Measurements from ENCODE around the gene DBET.
"Not testable (repeated sequence)": the region's sequence is repeated elsewhere in the genome, so short reads cannot be mapped to it uniquely, and the experiment has no call there.

DBET gene

DNA sequence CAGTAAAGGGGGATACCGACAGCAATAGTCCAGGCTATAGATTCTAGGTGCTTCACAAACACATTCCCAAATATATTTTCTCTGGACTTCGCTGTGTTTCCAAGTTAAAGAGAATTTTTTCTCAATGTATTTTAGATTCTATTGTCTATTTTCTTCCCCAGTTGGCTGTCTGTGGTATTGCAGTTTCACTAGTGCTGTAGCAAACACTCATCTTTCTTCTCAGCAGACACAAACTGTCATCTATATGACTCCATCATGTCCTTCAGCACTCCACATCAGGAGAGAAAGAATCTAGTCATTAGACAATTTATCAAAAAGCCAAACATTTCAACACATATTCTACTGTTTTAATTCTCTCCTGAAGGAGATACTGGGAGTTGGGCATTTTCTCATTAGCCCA lies at the start of gene DBET:
DBET (plus strand) TSS at position 161 of the 400 bp plus-strand sequence.
- not testable (repeated sequence) for DNase-seq

- DNase-seq: peak; percentile 64
Observed at GRCh38 chr4:190014771-190015537, 49.3 kb upstream of the DBET start.

DNA sequence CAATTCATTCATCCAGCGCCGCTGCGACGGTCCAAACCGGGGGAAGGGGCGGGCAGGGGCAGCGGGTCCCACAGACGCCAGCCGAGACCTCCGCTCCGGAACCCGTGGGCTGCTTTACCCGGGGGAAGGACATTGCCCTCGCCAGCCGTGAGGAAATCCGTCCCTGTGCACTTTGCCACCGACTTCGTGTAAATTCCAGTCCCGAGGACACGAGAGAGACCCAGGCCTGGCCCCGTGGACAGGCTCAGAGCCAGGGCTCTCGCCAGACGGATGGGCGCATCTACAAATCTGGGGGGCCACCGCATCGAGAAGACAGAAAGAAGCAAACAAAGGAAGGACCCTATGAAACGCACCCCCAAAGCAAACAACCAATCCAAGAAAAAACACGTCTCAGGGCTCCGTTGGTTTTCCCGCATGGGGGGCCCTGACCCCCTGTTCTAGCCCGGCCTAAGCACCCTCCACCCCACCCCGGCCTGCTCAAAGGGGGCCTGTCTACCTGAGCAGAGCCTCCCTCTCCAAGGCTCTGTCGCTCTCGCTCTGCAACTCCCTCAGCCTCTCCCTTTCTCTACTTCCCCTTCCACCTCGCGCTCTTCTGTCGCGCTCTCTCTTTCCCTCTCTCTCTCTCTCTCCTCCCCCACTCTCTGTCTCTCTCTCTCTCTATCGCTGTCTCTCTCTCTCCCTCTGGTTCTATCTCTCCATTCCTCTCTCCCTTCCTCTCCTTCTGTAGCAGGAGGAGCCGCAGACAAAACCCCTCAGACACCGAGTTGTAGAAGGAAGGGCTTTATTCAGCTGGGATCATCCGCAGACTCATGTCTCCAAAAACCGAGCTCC lies 48.5 kb upstream of the DBET start:
- no peak for DNase-seq

DNA sequence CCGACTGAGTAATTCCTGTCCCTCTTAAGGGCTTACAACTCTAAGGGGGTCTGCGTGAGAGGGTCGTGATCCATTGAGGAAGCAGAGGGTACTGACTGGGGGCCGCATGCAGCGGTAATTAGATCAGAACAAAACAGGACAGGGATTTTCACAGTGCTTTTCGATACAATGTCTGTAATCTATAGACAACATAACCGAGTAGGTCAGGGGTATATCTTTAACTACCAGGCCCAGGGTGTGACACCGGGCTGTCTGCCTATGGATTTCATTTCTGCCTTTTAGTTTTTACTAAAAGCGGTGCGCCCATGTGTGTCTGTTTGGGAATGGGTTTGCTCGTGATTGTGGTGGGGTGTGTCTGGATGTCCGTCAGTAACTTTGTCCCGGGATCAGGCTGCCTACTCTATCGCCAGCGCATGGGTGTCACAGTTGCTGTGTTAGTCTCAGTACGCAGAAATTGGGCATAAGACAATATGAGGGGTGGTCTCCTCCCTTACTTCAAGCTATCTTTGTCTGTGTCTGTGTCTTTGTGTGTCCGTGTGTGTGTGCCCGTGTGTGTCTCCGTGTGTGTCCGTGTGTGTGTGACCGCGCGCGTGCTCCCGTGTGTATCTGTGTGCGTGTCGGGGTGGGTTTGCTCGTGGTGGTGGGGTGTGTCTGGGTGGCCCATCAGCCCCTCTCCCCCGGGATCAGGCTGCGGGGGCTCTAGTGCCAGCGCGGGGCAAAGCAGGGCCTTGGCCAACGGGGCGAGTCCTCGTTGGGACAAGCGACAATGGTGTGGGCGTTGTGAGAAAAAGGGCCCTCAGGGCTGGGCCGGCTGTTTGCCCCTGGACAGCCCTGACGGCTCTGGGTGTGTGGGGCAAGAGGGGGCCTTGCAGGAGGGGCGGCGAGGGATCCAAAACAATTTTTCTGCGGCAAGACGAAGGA lies 47.7 kb upstream of the DBET start:
- peak; percentile 47 for DNase-seq

DNA sequence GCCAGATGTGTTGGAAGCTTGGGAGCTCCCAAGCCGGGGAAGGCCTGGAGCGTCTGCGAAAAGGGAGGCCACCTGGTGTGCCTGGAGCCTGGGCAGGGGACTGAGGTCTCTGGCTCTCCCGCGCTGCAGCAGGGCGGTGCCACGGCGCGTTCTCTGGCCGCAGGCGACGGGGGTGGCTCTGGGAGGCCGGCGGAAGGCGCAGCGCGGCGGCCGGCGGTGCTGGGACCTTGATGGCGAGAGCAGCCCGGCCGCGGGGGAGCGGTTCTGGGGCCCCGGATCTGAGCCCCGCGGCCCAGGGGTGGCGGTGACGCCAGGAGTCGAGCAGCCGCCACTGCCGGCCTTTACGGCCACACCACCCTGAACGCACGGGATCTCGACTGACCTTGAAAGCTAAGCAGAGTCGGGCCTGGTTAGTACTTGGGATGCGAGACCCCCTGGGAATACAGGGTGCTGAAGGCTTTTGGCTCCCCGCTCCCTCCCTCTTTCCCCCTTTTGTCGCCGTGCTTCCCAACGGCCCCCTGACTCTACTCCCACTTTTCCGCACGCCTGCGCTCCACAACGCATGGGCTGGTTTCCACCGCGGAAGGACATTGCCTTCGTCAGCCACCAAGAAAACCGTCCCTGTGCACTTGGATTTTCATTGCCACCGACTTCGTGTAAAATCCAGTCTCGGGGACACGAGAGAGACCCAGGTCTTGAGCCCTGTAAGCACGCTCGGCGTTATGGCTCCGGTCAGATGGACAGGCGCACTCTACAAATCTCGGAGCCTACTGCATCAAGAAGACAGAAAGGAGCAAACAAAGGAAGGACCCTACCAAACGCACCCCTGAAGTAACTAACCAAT lies 46.7 kb upstream of the DBET start:
- DNase-seq: peak; percentile 56

GRCh38 chr4:190018201-190018920 lies 45.9 kb upstream of the DBET start:
- DNase-seq: no peak

DNA sequence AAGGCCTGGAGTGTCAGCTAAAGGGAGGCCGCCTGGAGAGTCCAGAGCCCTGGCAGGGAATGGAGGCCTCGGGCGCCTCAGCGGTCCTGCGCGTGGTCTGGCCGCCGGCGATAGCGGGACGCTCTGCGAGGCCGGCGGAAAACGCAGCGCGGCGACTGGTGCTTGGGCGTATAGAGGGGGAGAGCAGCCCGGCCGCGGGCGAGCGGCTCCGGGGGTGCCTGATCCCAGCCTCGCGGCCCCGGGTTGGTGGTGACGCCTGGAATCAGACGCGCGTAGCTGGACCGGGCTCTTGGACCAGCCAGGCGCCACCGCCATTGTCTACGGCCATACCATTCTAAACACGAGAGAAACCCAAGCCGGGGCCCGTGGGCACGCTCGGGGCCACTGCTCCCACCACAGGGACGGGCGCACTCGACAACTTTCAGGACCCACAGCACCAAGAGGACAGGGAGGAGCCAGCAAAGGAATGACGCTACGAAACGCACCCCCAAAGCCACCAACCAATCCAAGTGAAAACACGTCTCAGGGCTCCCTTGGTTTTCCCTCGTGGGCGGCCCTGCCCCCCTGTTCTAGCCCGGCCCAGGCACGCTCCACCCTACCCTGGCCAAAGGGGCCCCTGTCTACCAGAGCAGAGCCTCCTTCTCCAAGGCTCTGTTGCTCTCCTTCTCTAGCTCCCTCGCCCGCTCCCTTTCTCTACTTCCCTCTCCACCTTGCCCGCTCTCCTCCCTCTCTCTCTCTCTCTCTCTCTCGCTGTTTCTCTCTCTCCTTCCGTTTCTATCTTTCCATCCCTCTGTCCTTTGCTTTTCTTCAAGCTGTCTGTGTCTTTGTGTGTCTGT lies 45.1 kb upstream of the DBET start:
- DNase-seq: peak; percentile 53

- not testable (repeated sequence) for DNase-seq
Observed at GRCh38 chr4:190019859-190020463, 44.3 kb upstream of the DBET start.

DNA sequence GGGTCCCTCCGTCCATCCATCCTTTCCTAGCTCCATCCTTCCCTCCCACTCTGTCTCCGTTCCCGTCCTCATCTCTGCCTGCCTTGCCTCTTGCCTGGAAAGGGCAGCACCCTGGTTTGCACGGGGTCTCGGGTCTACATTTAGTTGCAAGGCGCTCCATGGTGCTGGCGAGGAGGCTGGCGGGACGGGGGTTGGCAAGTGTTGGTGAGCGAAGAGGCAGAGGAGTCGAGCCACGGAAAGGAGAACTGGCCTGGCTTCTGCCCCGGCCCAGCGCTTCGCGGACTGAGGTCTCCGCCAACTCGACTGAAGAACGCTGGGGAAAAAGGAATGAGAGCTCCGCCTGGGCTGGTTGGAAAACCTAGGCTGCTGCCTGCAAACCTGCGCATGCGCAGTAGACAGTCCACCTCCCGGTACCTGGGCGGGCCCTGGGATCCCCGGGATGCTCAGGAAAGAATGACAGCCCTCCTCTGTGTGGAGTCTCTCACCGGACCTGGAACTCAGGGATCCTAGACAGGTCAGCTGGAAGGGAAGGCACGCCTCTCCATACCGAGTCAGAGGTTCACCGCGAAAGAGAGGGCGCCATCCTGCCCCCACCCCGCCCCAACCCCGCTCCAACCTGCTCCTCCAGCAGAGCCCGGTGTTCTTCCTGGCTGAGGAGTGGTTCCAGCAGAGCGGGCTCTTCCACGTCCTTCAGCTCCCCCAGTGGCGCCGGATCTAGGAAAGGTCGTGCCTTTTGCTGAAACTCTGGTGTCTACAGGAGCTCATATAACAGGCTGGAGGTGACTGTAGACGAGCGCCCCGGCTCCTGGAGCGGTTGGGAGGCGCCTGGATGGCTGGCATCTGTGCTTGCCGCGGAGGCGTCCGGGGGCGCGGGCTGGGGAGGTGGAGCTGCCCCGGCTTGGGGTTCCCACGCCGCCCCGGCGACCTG lies 43.2 kb upstream of the DBET start:
- peak; percentile 77 for DNase-seq

GRCh38 chr4:190021973-190022372 lies 42.3 kb upstream of the DBET start:
- DNase-seq: not testable (repeated sequence)

GRCh38 chr4:190022614-190023281 lies 41.6 kb upstream of the DBET start:
- DNase-seq: not testable (repeated sequence)

DNA sequence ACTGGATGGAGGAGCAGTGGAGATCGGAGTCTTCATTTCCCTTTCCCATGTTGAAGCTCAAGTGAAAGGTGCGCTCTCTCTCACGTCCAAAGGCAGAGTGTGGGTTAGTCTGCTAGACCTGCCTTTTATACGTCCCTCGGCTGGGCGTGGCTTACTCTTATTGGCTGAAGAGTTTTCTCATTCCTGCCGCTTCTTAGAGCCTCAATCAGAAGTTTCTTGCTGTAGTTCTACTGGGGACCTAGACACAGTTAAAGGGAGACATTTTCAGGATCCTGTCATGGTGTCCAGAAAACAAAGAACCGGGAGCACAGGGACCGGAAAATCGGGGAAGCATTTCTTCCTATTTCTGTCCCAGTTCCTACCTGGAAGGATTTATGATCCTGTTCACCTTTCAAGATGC lies 37.1 kb upstream of the DBET start, which contains the start of gene FRG2:
FRG2 (minus strand) TSS at position 101 of the 400 bp plus-strand sequence; CDS start at position 49, 52 bp downstream.
- not testable (repeated sequence) for DNase-seq

DNA sequence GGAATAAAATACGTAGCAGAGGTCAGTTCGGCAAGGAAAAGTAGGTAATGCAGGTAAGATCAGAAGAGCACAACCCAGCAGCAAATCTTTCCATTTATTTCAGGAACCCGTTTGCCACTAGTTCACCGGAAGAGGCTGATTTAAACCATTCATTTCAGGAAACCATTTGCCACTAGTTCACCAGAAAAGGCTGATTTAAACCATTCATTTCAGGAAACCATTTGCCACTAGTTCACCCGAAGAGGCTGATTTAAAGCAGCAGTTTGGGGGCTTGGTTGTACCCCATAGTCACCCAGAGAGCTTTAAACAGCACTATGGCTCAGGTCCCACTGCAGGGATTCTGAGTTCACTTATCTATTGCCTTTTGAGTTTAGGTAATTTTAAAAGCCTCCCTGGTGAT lies 33.0 kb upstream of the DBET start:
- DNase-seq: not testable (repeated sequence)

GRCh38 chr4:190037704-190038388 lies 26.5 kb upstream of the DBET start:
- DNase-seq: not testable (repeated sequence)

DNA sequence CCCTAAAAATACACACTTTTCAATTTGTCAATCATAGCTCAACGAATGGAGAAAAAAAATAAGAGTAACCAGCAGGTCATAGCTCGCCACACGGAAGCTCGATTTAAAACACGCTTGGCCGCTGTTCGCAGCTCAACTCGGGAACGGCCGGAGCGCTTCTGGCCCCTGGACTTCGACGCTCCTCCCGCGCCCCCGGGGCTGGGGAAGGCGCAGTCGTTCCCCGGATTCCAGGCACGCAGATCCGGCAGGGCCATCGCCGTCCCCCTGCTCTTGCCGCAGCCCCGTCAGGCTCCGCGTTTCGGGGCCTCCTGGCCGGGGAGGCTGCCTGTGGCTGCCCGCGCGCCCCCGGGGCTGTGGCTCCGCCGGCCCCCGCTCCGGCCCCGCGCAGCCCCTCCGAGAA lies 23.4 kb upstream of the DBET start:
- DNase-seq: not testable (repeated sequence)

DNA sequence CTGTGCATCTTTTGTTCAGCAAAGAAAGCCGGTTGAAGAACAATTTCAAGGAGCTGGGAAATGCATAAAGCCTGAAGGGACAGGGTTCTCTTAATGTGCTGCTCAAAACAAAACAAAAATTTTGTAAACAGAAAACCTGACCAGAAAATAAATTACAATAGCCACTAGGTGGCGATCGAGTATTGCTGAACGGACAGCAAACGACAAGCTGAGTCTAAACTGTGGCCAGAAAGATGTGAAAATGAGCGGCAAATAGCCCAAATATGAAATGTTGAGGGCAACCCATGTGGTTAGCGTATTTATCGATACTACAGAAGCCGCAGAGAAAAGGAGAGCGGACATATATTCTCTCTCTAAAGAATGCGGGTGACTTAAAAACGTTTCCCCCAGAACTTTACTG lies 16.7 kb upstream of the DBET start:
- not testable (repeated sequence) for DNase-seq
